ENCODE results near the gene EYA2.

DNA sequence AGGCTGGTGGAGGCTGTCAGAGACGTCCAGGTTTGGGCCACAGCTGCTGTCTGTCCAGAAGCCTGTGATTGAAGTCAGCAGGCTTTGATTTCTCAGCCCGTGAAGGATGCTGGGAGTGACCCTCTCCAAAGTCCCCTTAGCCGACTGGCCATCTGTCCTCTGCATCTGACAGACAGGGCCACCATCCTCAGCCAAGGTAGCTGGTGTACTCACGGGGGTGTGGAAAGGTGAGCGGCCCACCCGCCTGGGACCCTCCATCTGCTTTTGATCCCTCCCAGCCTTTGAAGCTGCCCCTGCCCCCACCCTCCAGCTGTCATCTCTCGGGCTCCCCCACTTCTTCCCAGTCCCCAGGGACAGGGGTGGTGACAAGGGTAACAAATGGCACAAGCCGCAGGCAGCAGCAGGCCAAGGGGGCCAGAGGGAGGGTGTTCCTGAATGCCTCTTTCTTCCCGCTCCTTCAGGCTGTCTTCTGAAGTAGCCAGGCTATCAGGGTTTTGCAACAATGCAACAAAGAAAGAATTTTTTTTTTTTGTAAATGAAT lies 84.4 kb downstream of the EYA2 start:
- TF ChIP-seq, protein P1, sequence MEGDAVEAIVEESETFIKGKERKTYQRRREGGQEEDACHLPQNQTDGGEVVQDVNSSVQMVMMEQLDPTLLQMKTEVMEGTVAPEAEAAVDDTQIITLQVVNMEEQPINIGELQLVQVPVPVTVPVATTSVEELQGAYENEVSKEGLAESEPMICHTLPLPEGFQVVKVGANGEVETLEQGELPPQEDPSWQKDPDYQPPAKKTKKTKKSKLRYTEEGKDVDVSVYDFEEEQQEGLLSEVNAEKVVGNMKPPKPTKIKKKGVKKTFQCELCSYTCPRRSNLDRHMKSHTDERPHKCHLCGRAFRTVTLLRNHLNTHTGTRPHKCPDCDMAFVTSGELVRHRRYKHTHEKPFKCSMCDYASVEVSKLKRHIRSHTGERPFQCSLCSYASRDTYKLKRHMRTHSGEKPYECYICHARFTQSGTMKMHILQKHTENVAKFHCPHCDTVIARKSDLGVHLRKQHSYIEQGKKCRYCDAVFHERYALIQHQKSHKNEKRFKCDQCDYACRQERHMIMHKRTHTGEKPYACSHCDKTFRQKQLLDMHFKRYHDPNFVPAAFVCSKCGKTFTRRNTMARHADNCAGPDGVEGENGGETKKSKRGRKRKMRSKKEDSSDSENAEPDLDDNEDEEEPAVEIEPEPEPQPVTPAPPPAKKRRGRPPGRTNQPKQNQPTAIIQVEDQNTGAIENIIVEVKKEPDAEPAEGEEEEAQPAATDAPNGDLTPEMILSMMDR (conservative IDR thresholded peaks at IDR 0.05), result no peak
- no peak for TF ChIP-seq ZFX (IDR thresholded peaks at IDR 0.05)

Data from C4-2B (cell line).